Measurements from ENCODE around the gene HPCAL4. TPM values are rescaled to one million over a fixed set of nuclear protein-coding genes. Genes with fewer than 3 reads are reported as not detected.

The HPCAL4 gene
- total RNA-seq, 1 donor from 2014 or later = not detected

DNA sequence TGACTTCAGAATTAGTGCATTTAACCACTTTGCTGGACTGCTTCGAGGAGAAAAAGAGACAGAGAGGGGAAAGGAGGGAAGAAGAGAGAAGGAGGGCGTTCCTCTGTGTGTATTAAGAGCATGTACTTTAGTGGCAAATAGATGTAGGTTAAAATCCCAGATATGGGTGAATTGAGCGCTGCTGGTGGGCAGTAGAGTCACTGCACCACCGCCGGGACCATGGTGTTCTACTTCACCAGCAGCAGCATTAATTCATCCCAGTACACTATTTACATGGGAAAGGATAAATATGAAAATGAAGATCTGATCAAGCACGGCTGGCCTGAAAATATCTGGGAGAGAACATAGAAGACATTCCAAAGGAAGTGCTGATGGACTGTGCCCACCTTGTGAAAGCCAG is 26.6 kb upstream of the HPCAL4 start:
- TF ChIP-seq CTCF (IDR thresholded peaks at IDR 0.05) = no peak
- DNase-seq (ENCODE audit: extremely low spot score, unreplicated experiment) = no peak
- H3K27ac Mint-ChIP-seq (ENCODE audit: unreplicated experiment) = no peak overlapping the region
- no peaks in the 10 kb centered on the region for H3K9me3 Mint-ChIP-seq (ENCODE audit: unreplicated experiment)
- peaks cover 67% of the 10 kb centered on the region for H3K27me3 Mint-ChIP-seq (ENCODE audit: unreplicated experiment)
- H3K36me3 Mint-ChIP-seq (ENCODE audit: unreplicated experiment) = no peaks in the 10 kb centered on the region
- no peak overlapping the region for H3K4me3 Mint-ChIP-seq (ENCODE audit: unreplicated experiment)
- no peaks in the 10 kb centered on the region for H3K4me1 Mint-ChIP-seq (ENCODE audit: unreplicated experiment)

DNA sequence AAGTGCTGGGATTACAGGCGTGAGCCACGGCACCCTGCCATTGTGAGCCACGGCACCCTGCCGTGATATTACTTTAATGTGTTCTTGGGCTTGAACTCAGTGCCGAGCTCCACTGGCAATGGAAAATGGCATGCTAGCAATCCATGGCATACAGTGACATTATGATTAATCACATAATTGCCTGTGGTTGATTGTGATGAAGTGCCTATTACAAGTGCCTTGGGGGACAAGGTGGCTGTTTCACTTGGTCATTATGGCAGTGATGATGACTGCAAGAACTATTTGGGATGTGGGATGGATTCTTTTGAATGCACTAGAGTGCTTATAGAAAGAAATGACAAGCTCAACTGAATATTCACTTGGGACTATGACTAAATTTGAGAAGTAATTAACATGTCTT is 22.3 kb upstream of the HPCAL4 start:
- H3K4me3 Mint-ChIP-seq (ENCODE audit: unreplicated experiment) = no peak overlapping the region
- H3K36me3 Mint-ChIP-seq (ENCODE audit: unreplicated experiment) = no peaks in the 10 kb centered on the region
- peak; percentile 42 for DNase-seq (ENCODE audit: extremely low spot score, unreplicated experiment)
- no peak for TF ChIP-seq CTCF (IDR thresholded peaks at IDR 0.05)
- no peak overlapping the region for H3K27ac Mint-ChIP-seq (ENCODE audit: unreplicated experiment)
- H3K27me3 Mint-ChIP-seq (ENCODE audit: unreplicated experiment) = peaks cover 57% of the 10 kb centered on the region
- H3K9me3 Mint-ChIP-seq (ENCODE audit: unreplicated experiment) = no peaks in the 10 kb centered on the region
- no peaks in the 10 kb centered on the region for H3K4me1 Mint-ChIP-seq (ENCODE audit: unreplicated experiment)

DNA sequence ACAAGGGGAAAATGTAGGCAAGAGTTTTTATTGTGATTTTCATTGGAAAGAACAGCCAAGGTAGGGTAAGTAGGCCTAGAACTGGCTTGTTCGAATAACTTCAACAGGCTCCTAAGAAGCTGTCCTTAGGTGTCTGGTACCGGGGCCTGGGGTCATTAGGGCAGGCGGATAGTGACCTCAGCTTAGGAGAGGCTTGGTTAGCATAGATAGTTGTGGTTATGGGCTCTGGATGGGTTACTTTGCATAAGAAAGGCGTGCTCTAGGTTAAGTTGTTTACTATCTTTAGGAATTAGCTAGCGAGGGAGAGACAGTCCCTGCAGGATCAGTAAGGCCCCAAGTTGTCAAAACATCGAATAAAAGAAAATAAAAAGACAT is 20.7 kb upstream of the HPCAL4 start:
- Mint-ChIP-seq H3K27me3 (ENCODE audit: unreplicated experiment) (peaks cover 50% of the 10 kb centered on the region), H3K4me1 (ENCODE audit: unreplicated experiment) (no peaks in the 10 kb centered on the region), H3K36me3 (ENCODE audit: unreplicated experiment) (no peaks in the 10 kb centered on the region), H3K9me3 (ENCODE audit: unreplicated experiment) (no peaks in the 10 kb centered on the region), H3K4me3 (ENCODE audit: unreplicated experiment) (no peak overlapping the region), H3K27ac (ENCODE audit: unreplicated experiment) (no peak overlapping the region)
- TF ChIP-seq CTCF (IDR thresholded peaks at IDR 0.05) = no peak
- DNase-seq (ENCODE audit: extremely low spot score, unreplicated experiment) = peak; percentile 27

GRCh38 chr1:39711104-39711965 is 20.1 kb upstream of the HPCAL4 start:
- H3K4me1 Mint-ChIP-seq (ENCODE audit: unreplicated experiment) = no peaks in the 10 kb centered on the region
- DNase-seq (ENCODE audit: extremely low spot score, unreplicated experiment) = peak; percentile 54
- no peak overlapping the region for H3K4me3 Mint-ChIP-seq (ENCODE audit: unreplicated experiment)
- no peak overlapping the region for H3K27ac Mint-ChIP-seq (ENCODE audit: unreplicated experiment)
- H3K27me3 Mint-ChIP-seq (ENCODE audit: unreplicated experiment) = peaks cover 48% of the 10 kb centered on the region
- TF ChIP-seq CTCF (IDR thresholded peaks at IDR 0.05) = no peak
- no peaks in the 10 kb centered on the region for H3K9me3 Mint-ChIP-seq (ENCODE audit: unreplicated experiment)
- no peaks in the 10 kb centered on the region for H3K36me3 Mint-ChIP-seq (ENCODE audit: unreplicated experiment)

DNA sequence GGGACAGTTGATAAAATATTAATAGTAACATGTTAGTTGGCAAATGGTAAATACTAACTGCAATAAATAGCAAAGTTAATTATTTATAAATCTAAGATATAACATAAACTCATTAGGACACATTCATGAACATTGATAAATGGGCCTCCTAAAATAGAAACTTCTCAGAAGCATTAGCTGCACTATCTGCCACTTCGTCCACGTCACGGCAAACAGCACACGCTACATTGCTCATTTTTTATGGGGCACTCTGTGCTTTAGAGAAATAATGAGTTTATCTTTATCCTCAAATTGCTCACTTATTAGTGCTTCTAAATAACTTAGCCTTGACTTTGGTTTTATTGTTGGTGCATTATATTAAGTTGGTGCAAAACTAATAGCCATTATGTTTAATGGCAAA is 16.3 kb upstream of the HPCAL4 start:
- peaks cover 41% of the 10 kb centered on the region for H3K27me3 Mint-ChIP-seq (ENCODE audit: unreplicated experiment)
- no peak overlapping the region for H3K27ac Mint-ChIP-seq (ENCODE audit: unreplicated experiment)
- no peak overlapping the region for H3K4me3 Mint-ChIP-seq (ENCODE audit: unreplicated experiment)
- DNase-seq (ENCODE audit: extremely low spot score, unreplicated experiment) = no peak
- no peaks in the 10 kb centered on the region for H3K36me3 Mint-ChIP-seq (ENCODE audit: unreplicated experiment)
- no peaks in the 10 kb centered on the region for H3K9me3 Mint-ChIP-seq (ENCODE audit: unreplicated experiment)
- no peaks in the 10 kb centered on the region for H3K4me1 Mint-ChIP-seq (ENCODE audit: unreplicated experiment)
- TF ChIP-seq CTCF (IDR thresholded peaks at IDR 0.05) = no peak
